Stimulated activated CD8-positive, alpha-beta memory T cell treated with anti-CD3 and anti-CD28 coated beads, Interleukin-12 subunit alpha, Interleukin-12 subunit beta, amount 100 ng/mL, for 4 hours (primary cell): ENCODE measurements around the gene MSRB1.

Experiments used
- DNase-seq: peaks from one replicate; pipeline ENCODE4 v3.0.0-alpha.2; 2020; ENCODE audit warnings: low read depth

Gene MSRB1

GRCh38 chr16:1895949-1896675, 46.9 kb downstream of the MSRB1 start:
- no peak for DNase-seq

- DNase-seq = no peak
Measured at GRCh38 chr16:1895068-1895467, 47.9 kb downstream of the MSRB1 start.

- DNase-seq = no peak
Measured at GRCh38 chr16:1890708-1891050, 52.3 kb downstream of the MSRB1 start.

- no peak for DNase-seq
Measured at GRCh38 chr16:1890024-1890707, 52.8 kb downstream of the MSRB1 start.
